GM23248 (cell line): Measurements from ENCODE around the gene POR. TPM values are rescaled to one million over a fixed set of nuclear protein-coding genes. Genes with fewer than 3 reads are reported as not detected.
A peak's percentile ranks its signal among the peaks of the same experiment; 100 is the strongest.

Experiments
- DNase-seq: peaks from one replicate; pipeline ENCODE4 v3.0.0-alpha.2; 2015
- H2AFZ ChIP-seq: fragments of 200-600 bp; sonication (generic); 2 replicates; pipeline ENCODE4 v1.6.1; 2016; ENCODE audit warnings: antibody characterized with exemption
- H3F3A ChIP-seq: fragments of 200-600 bp; sonication (generic); 2 replicates; pipeline ENCODE4 v1.6.1; 2016; ENCODE audit warnings: mild to moderate bottlenecking, antibody characterized with exemption, mixed run types; ENCODE audit not compliant: insufficient read depth
- H3K27ac ChIP-seq: fragments of 200-600 bp; sonication (generic); 2 replicates; pipeline ENCODE4 v1.5.1; 2016; ENCODE audit warnings: mild to moderate bottlenecking
- H3K27me3 ChIP-seq: fragments of 200-600 bp; sonication (generic); replicated peaks from 2 replicates; pipeline ENCODE4 v1.6.1; 2016; ENCODE audit warnings: mild to moderate bottlenecking; ENCODE audit not compliant: insufficient read depth
- H3K36me3 ChIP-seq: fragments of 200-600 bp; sonication (generic); 2 replicates; pipeline ENCODE4 v1.6.1; 2016; ENCODE audit warnings: low read depth, mild to moderate bottlenecking
- H3K4me1 ChIP-seq: fragments of 200-600 bp; sonication (generic); 2 replicates; pipeline ENCODE4 v1.6.1; 2016; ENCODE audit warnings: mild to moderate bottlenecking; ENCODE audit not compliant: insufficient read depth
- H3K4me2 ChIP-seq: fragments of 200-600 bp; sonication (generic); one replicate; pipeline ENCODE4 v1.6.1; 2016; ENCODE audit warnings: mild to moderate bottlenecking; ENCODE audit not compliant: unreplicated experiment
- H3K4me3 ChIP-seq: fragments of 200-600 bp; sonication (generic); 2 replicates; pipeline ENCODE4 v1.5.1; 2016; ENCODE audit warnings: mild to moderate bottlenecking
- H3K79me2 ChIP-seq: fragments of 200-600 bp; sonication (generic); 2 replicates; pipeline ENCODE4 v1.6.1; 2016; ENCODE audit warnings: mild to moderate bottlenecking; ENCODE audit not compliant: insufficient read depth
- H3K9ac ChIP-seq: fragments of 200-600 bp; sonication (generic); 2 replicates; pipeline ENCODE4 v1.6.1; 2016; ENCODE audit warnings: mild to moderate bottlenecking
- H3K9me2 ChIP-seq: fragments of 200-600 bp; sonication (generic); 2 replicates; pipeline ENCODE4 v1.6.1; 2016; ENCODE audit warnings: mixed run types, mild to moderate bottlenecking, moderate library complexity; ENCODE audit not compliant: insufficient read depth
- H3K9me3 ChIP-seq: fragments of 200-600 bp; sonication (generic); one replicate; pipeline ENCODE4 v1.6.1; 2017; ENCODE audit warnings: low read depth
- H4K20me1 ChIP-seq: fragments of 200-600 bp; sonication (generic); 2 replicates; pipeline ENCODE4 v1.6.0; 2016; ENCODE audit not compliant: insufficient read depth
- EZH2 ChIP-seq: fragments of 200-600 bp; sonication (generic); IDR thresholded peaks from 2 replicates; pipeline ENCODE4 v1.6.1; 2018; ENCODE audit warnings: antibody characterized with exemption, mild to moderate bottlenecking; ENCODE audit not compliant: insufficient read depth, poor library complexity, severe bottlenecking
- EZH2phosphoT487 ChIP-seq: fragments of 200-600 bp; sonication (generic); IDR thresholded peaks from 2 replicates; pipeline ENCODE4 v1.6.1; 2018; ENCODE audit warnings: antibody characterized with exemption, moderate library complexity, mild to moderate bottlenecking, low read depth; ENCODE audit not compliant: insufficient read depth
- WGBS, 2 experiments: methylation state at CpG; one replicate each; pipeline ENCODE4 v1.1.6; 2015 to 2017; ENCODE audit warnings: low lambda C conversion rate in 2 of 2, low coverage in 1 of 2; ENCODE audit errors: missing lambda C conversion rate in 2 of 2; 5-methylcytosine and 5-hydroxymethylcytosine counted together
- in situ Hi-C: fragments of 300-500 bp; cut with MboI; formaldehyde crosslinking; loops from 2 replicates; pipeline ENCODE4 v1.15.0; 2020
- polyA plus RNA-seq: library from polyadenylated mRNA; unstranded; fragments of >200 nt; fragmentation: Nextera tagmentation; extraction: Ambion mirVana; gene quantifications from 2 replicates; pipeline ENCODE4 v1.2.1, GENCODE V29; 2016
- total RNA-seq: library from RNA; depleted of rRNA; stranded (reverse); fragments of >200 nt; shearing (Covaris generic); gene quantifications from 2 replicates; pipeline ENCODE4 v1.2.3, GENCODE V29; 2014

POR gene
- total and polyA plus RNA-seq, 2 experiments from 2014 or later, result 42.7 to 58.6 TPM

GRCh38 chr7:75937958-75938786, 23.2 kb downstream of the POR start:
- Histone ChIP-seq H3K4me2 (peak overlapping the region; percentile 14), H3K4me1 (peaks cover 9% of the 10 kb centered on the region; the same call in 1 of the 2 replicates), H3K27ac (peak overlapping the region; percentile 67), H3K4me3 (no peak overlapping the region), H3K27me3 (no peaks in the 10 kb centered on the region), H3K9ac (peak overlapping the region; percentile 46), H3K79me2 (peaks cover 44% of the 10 kb centered on the region), H3F3A (no peaks in the 10 kb centered on the region; the same call in 1 of the 2 replicates), H2AFZ (no peak overlapping the region), H3K9me3 (no peaks in the 10 kb centered on the region), H4K20me1 (no peaks in the 10 kb centered on the region), H3K9me2 (no peaks in the 10 kb centered on the region), H3K36me3 (no peaks in the 10 kb centered on the region)
- DNase-seq, result peak; percentile 96
- WGBS, 2 experiments, result 32 to 39% methylated on average over 15 of the region's 15 CpGs
- in situ Hi-C loops, result no loop called here
- no peak for TF ChIP-seq EZH2phosphoT487
- no peak for TF ChIP-seq EZH2

GRCh38 chr7:75938921-75939320, 24.0 kb downstream of the POR start:
- peaks cover 41% of the 10 kb centered on the region for H3K79me2 ChIP-seq
- in situ Hi-C loops, result no loop called here
- no peak overlapping the region for H3K4me3 ChIP-seq
- no peaks in the 10 kb centered on the region; the same call in 1 of the 2 replicates for H3F3A ChIP-seq
- no peaks in the 10 kb centered on the region for H3K36me3 ChIP-seq
- H4K20me1 ChIP-seq, result no peaks in the 10 kb centered on the region
- 90 to 97% methylated on average over 6 of the region's 6 CpGs for WGBS, 2 experiments
- TF ChIP-seq EZH2phosphoT487, result no peak
- no peak for TF ChIP-seq EZH2
- H3K4me1 ChIP-seq, result peaks cover 10% of the 10 kb centered on the region
- DNase-seq, result no peak
- H3K27ac ChIP-seq, result no peak overlapping the region
- H2AFZ ChIP-seq, result no peak overlapping the region
- no peak overlapping the region for H3K4me2 ChIP-seq
- no peak overlapping the region for H3K9ac ChIP-seq
- H3K9me2 ChIP-seq, result no peaks in the 10 kb centered on the region
- no peaks in the 10 kb centered on the region for H3K27me3 ChIP-seq
- no peaks in the 10 kb centered on the region for H3K9me3 ChIP-seq

GRCh38 chr7:75943864-75944263, 28.9 kb downstream of the POR start:
- Histone ChIP-seq H3K9ac (no peak overlapping the region), H3K4me3 (no peak overlapping the region), H3K4me1 (peaks cover 7% of the 10 kb centered on the region), H3K4me2 (no peak overlapping the region), H3K9me3 (no peaks in the 10 kb centered on the region), H3K27ac (no peak overlapping the region), H3K36me3 (no peaks in the 10 kb centered on the region), H3F3A (0 out of 2 replicates have a peak, but pooled peaks cover 4% of the 10 kb centered on the region), H2AFZ (no peak overlapping the region), H4K20me1 (no peaks in the 10 kb centered on the region), H3K79me2 (peaks cover 35% of the 10 kb centered on the region), H3K9me2 (no peaks in the 10 kb centered on the region), H3K27me3 (no peaks in the 10 kb centered on the region)
- DNase-seq, result peak; percentile 81
- WGBS, 2 experiments, result 65 to 68% methylated on average over 6 of the region's 6 CpGs
- in situ Hi-C loops, result no loop called here
- no peak for TF ChIP-seq EZH2
- no peak for TF ChIP-seq EZH2phosphoT487

- Histone ChIP-seq H3K4me2 (no peak overlapping the region), H3K79me2 (peaks cover 35% of the 10 kb centered on the region), H3K36me3 (no peaks in the 10 kb centered on the region), H4K20me1 (no peaks in the 10 kb centered on the region), H3K4me3 (no peak overlapping the region), H3K4me1 (peaks cover 7% of the 10 kb centered on the region), H3K9me2 (no peaks in the 10 kb centered on the region), H3K27ac (no peak overlapping the region), H3K27me3 (no peaks in the 10 kb centered on the region), H3K9me3 (no peaks in the 10 kb centered on the region), H3F3A (0 out of 2 replicates have a peak, but pooled peaks cover 4% of the 10 kb centered on the region), H2AFZ (no peak overlapping the region), H3K9ac (no peak overlapping the region)
- in situ Hi-C loops, result no loop called here
- TF ChIP-seq EZH2phosphoT487, result no peak
- TF ChIP-seq EZH2, result no peak
- no peak for DNase-seq
- WGBS, 2 experiments, result 92 to 100% methylated on average over 1 of the region's 1 CpG
Measured at GRCh38 chr7:75944507-75944906, 29.6 kb downstream of the POR start.
